GM23338 (cell line): ENCODE results near the gene EREG. TPM values are rescaled to one million over a fixed set of nuclear protein-coding genes. Genes with fewer than 3 reads are reported as not detected.

Source experiments
- ATAC-seq: fragments of 200-7000 bp; cut with Tn5 transposase; 3 replicates; pipeline ENCODE4 v1.9.1; 2020
- DNase-seq: peaks from one replicate; pipeline ENCODE4 v3.0.0-alpha.2; 2015; ENCODE audit warnings: low spot score
- H2AFZ ChIP-seq: fragments of 200-600 bp; sonication (generic); 2 replicates; pipeline ENCODE4 v1.8.0; 2016; ENCODE audit warnings: antibody characterized with exemption, mild to moderate bottlenecking, moderate library complexity
- H3F3A ChIP-seq: fragments of 200-600 bp; sonication (generic); replicated peaks from 2 replicates; pipeline ENCODE4 v1.8.0; 2017; ENCODE audit warnings: antibody characterized with exemption, mixed run types, low read depth
- H3K27ac ChIP-seq: fragments of 200-600 bp; sonication (generic); 2 replicates; pipeline ENCODE4 v1.6.1; 2016; ENCODE audit warnings: low read depth
- H3K27me3 ChIP-seq: fragments of 200-600 bp; sonication (generic); 2 replicates; pipeline ENCODE4 v1.8.0; 2016; ENCODE audit warnings: mild to moderate bottlenecking, mixed run types, moderate library complexity; ENCODE audit not compliant: insufficient read depth
- H3K36me3 ChIP-seq: fragments of 200-600 bp; sonication (generic); 2 replicates; pipeline ENCODE4 v1.8.0; 2016; ENCODE audit warnings: mild to moderate bottlenecking; ENCODE audit not compliant: insufficient read depth
- H3K4me1 ChIP-seq: fragments of 200-600 bp; sonication (generic); 2 replicates; pipeline ENCODE4 v1.8.0; 2016; ENCODE audit warnings: mild to moderate bottlenecking, moderate library complexity; ENCODE audit not compliant: insufficient read depth
- H3K4me2 ChIP-seq: fragments of 200-600 bp; sonication (generic); 2 replicates; pipeline ENCODE4 v1.7.1; 2017; ENCODE audit warnings: mixed run types
- H3K4me3 ChIP-seq: fragments of 200-600 bp; sonication (generic); 2 replicates; pipeline ENCODE4 v1.6.1; 2016; ENCODE audit warnings: mixed run types
- H3K79me2 ChIP-seq: fragments of 200-600 bp; sonication (generic); replicated peaks from 2 replicates; pipeline ENCODE4 v1.8.0; 2017; ENCODE audit warnings: mild to moderate bottlenecking; ENCODE audit not compliant: insufficient read depth
- H3K9me2 ChIP-seq: fragments of 200-600 bp; sonication (generic); 2 replicates; pipeline ENCODE4 v1.8.0; 2017; ENCODE audit not compliant: insufficient read depth
- H4K20me1 ChIP-seq: fragments of 200-600 bp; sonication (generic); replicated peaks from 2 replicates; pipeline ENCODE4 v1.8.0; 2017; ENCODE audit warnings: mild to moderate bottlenecking; ENCODE audit not compliant: insufficient read depth
- H3K27ac Mint-ChIP-seq: 2 replicates; pipeline ENCODE4 v1.8.0; 2020; ENCODE audit warnings: inconsistent platforms, mild to moderate bottlenecking, moderate library complexity, mixed read lengths
- H3K27me3 Mint-ChIP-seq: 3 replicates; pipeline ENCODE4 v1.8.0; 2022; ENCODE audit warnings: low read depth, mild to moderate bottlenecking, moderate library complexity, mixed read lengths, inconsistent platforms; ENCODE audit not compliant: insufficient read depth, poor library complexity
- H3K36me3 Mint-ChIP-seq: 3 replicates; pipeline ENCODE4 v1.8.0; 2021; ENCODE audit warnings: low read depth, mild to moderate bottlenecking, inconsistent platforms, moderate library complexity, mixed read lengths
- H3K4me1 Mint-ChIP-seq: 3 replicates; pipeline ENCODE4 v1.8.0; 2020; ENCODE audit warnings: mild to moderate bottlenecking, inconsistent platforms, mixed read lengths
- H3K4me3 Mint-ChIP-seq: 3 replicates; pipeline ENCODE4 v1.8.0; 2021; ENCODE audit warnings: moderate library complexity, mild to moderate bottlenecking, inconsistent platforms, mixed read lengths
- H3K9me3 Mint-ChIP-seq: 3 replicates; pipeline ENCODE4 v1.8.0; 2020; ENCODE audit warnings: moderate library complexity, mild to moderate bottlenecking, inconsistent platforms, mixed read lengths
- CREB1 ChIP-seq: fragments of 250-450 bp; sonication (Bioruptor Pico); IDR thresholded peaks from 2 replicates; pipeline ENCODE4 v1.5.0; 2020; ENCODE audit warnings: low read depth, mild to moderate bottlenecking, moderate library complexity
- EZH2 ChIP-seq: fragments of 200-600 bp; sonication (generic); IDR thresholded peaks from one replicate; pipeline ENCODE4 v1.8.0; 2017; ENCODE audit warnings: antibody characterized with exemption, mild to moderate bottlenecking, low read depth; ENCODE audit not compliant: unreplicated experiment
- EZH2phosphoT487 ChIP-seq: fragments of 200-600 bp; sonication (generic); IDR thresholded peaks from one replicate; pipeline ENCODE4 v1.8.1; 2018; ENCODE audit warnings: antibody characterized with exemption; ENCODE audit not compliant: unreplicated experiment
- JUNB ChIP-seq: IDR thresholded peaks from one replicate; pipeline ENCODE4 v1.6.1; 2016; ENCODE audit warnings: antibody characterized with exemption; ENCODE audit not compliant: unreplicated experiment
- NANOG ChIP-seq: IDR thresholded peaks from 2 replicates; pipeline ENCODE4 v1.6.1; 2016; ENCODE audit warnings: antibody characterized with exemption, borderline replicate concordance
- POLR2AphosphoS5 ChIP-seq: IDR thresholded peaks from 2 replicates; pipeline ENCODE4 v1.6.1; 2016; ENCODE audit warnings: antibody characterized with exemption, low read depth
- STAT1 ChIP-seq: IDR thresholded peaks from one replicate; pipeline ENCODE4 v1.6.1; 2016; ENCODE audit warnings: antibody characterized with exemption; ENCODE audit not compliant: unreplicated experiment
- ZNF114 ChIP-seq: fragments of 250-450 bp; sonication (Bioruptor Pico); IDR thresholded peaks from 2 replicates; pipeline ENCODE4 v1.5.0; 2020; ENCODE audit warnings: mild to moderate bottlenecking, moderate library complexity
- ZNF331 ChIP-seq: fragments of 250-450 bp; sonication (Bioruptor Pico); IDR thresholded peaks from 2 replicates; pipeline ENCODE4 v1.5.0; 2020; ENCODE audit warnings: low read depth, mild to moderate bottlenecking, moderate library complexity
- polyA plus RNA-seq: library from polyadenylated mRNA; unstranded; fragments of >200 nt; fragmentation: Nextera tagmentation; extraction: Ambion mirVana; gene quantifications from 2 replicates; pipeline ENCODE4 v1.2.1, GENCODE V29; 2016
- total RNA-seq: library from RNA; depleted of rRNA; stranded (reverse); fragments of >200 nt; shearing (Covaris generic); gene quantifications from 2 replicates; pipeline ENCODE4 v1.2.3, GENCODE V29; 2014
- TF ChIP-seq, protein P1 (sequence below): IDR thresholded peaks from one replicate; pipeline ENCODE4 v1.6.1; 2018; ENCODE audit warnings: antibody characterized with exemption; ENCODE audit not compliant: unreplicated experiment
- TF ChIP-seq, protein P2 (sequence below), 2 experiments: fragments of 200-600 bp in 1 of 2; sonication (generic) in 1 of 2; conservative IDR thresholded peaks; 2 replicates each; pipeline versions ENCODE4 v1.5.1 to v1.6.1; 2016 to 2017; ENCODE audit warnings: antibody characterized with exemption in 2 of 2, low read depth in 2 of 2, mild to moderate bottlenecking in 2 of 2, moderate library complexity in 1 of 2
- TF ChIP-seq, protein P3 (sequence below): IDR thresholded peaks from 2 replicates; pipeline ENCODE4 v1.6.1; 2016; ENCODE audit warnings: antibody characterized with exemption

Gene EREG
- total and polyA plus RNA-seq, 2 experiments from 2014 or later = not detected

GRCh38 chr4:74323663-74324062 is 41.3 kb upstream of the EREG start (continued):
- TF ChIP-seq, protein P1, sequence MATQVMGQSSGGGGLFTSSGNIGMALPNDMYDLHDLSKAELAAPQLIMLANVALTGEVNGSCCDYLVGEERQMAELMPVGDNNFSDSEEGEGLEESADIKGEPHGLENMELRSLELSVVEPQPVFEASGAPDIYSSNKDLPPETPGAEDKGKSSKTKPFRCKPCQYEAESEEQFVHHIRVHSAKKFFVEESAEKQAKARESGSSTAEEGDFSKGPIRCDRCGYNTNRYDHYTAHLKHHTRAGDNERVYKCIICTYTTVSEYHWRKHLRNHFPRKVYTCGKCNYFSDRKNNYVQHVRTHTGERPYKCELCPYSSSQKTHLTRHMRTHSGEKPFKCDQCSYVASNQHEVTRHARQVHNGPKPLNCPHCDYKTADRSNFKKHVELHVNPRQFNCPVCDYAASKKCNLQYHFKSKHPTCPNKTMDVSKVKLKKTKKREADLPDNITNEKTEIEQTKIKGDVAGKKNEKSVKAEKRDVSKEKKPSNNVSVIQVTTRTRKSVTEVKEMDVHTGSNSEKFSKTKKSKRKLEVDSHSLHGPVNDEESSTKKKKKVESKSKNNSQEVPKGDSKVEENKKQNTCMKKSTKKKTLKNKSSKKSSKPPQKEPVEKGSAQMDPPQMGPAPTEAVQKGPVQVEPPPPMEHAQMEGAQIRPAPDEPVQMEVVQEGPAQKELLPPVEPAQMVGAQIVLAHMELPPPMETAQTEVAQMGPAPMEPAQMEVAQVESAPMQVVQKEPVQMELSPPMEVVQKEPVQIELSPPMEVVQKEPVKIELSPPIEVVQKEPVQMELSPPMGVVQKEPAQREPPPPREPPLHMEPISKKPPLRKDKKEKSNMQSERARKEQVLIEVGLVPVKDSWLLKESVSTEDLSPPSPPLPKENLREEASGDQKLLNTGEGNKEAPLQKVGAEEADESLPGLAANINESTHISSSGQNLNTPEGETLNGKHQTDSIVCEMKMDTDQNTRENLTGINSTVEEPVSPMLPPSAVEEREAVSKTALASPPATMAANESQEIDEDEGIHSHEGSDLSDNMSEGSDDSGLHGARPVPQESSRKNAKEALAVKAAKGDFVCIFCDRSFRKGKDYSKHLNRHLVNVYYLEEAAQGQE = no peak
- no peak for TF ChIP-seq POLR2AphosphoS5
- no peak for TF ChIP-seq ZNF331 (CRISPR knock-in tag)
- TF ChIP-seq STAT1 = no peak
- TF ChIP-seq, protein P2, sequence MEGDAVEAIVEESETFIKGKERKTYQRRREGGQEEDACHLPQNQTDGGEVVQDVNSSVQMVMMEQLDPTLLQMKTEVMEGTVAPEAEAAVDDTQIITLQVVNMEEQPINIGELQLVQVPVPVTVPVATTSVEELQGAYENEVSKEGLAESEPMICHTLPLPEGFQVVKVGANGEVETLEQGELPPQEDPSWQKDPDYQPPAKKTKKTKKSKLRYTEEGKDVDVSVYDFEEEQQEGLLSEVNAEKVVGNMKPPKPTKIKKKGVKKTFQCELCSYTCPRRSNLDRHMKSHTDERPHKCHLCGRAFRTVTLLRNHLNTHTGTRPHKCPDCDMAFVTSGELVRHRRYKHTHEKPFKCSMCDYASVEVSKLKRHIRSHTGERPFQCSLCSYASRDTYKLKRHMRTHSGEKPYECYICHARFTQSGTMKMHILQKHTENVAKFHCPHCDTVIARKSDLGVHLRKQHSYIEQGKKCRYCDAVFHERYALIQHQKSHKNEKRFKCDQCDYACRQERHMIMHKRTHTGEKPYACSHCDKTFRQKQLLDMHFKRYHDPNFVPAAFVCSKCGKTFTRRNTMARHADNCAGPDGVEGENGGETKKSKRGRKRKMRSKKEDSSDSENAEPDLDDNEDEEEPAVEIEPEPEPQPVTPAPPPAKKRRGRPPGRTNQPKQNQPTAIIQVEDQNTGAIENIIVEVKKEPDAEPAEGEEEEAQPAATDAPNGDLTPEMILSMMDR (conservative IDR thresholded peaks at IDR 0.05; ENCODE audit: low read depth in 2 of 2) = no peak
- no peak for TF ChIP-seq EZH2
- TF ChIP-seq, protein P3, sequence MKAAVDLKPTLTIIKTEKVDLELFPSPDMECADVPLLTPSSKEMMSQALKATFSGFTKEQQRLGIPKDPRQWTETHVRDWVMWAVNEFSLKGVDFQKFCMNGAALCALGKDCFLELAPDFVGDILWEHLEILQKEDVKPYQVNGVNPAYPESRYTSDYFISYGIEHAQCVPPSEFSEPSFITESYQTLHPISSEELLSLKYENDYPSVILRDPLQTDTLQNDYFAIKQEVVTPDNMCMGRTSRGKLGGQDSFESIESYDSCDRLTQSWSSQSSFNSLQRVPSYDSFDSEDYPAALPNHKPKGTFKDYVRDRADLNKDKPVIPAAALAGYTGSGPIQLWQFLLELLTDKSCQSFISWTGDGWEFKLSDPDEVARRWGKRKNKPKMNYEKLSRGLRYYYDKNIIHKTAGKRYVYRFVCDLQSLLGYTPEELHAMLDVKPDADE = no peak
- TF ChIP-seq EZH2phosphoT487 = no peak
- no peak for TF ChIP-seq JUNB
- no peak for TF ChIP-seq CREB1 (CRISPR knock-in tag)
- no peak for TF ChIP-seq ZNF114
- TF ChIP-seq NANOG = no peak

DNA sequence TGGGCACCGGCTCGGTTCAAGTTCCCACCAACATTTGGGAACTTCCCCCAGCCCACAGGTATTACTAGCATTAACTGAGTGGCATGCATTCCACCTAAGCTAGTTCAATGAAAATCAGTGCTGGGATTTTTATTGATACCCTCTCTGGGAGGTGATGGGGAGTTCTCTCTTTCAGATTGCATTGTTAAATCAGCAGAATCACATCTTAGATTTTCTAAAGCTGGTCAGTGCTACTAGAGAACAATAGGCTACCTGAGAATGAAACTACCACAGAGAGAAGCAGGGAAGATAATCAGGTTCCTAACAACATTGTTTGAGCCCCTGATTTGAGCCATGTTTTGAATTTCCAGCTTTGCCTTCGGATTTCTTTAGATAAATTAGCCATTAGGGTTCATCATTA is 40.7 kb upstream of the EREG start:
- no peak overlapping the region for H3K4me3 Mint-ChIP-seq
- peaks cover 16% of the 10 kb centered on the region for H3K4me1 Mint-ChIP-seq
- H3K36me3 Mint-ChIP-seq = no peaks in the 10 kb centered on the region
- no peak for TF ChIP-seq EZH2
- TF ChIP-seq ZNF114 = no peak
- TF ChIP-seq EZH2phosphoT487 = no peak
- TF ChIP-seq, protein P3 = no peak
- TF ChIP-seq, protein P1 = no peak
- Histone ChIP-seq H4K20me1 (no peaks in the 10 kb centered on the region), H3K4me2 (no peak overlapping the region), H2AFZ (no peak overlapping the region; the same call in 1 of the 2 replicates), H3K9me2 (no peaks in the 10 kb centered on the region), H3F3A (no peaks in the 10 kb centered on the region), H3K4me1 (peaks cover 10% of the 10 kb centered on the region; the same call in 1 of the 2 replicates), H3K27ac (no peak overlapping the region), H3K27me3 (no peaks in the 10 kb centered on the region), H3K36me3 (no peaks in the 10 kb centered on the region), H3K79me2 (no peaks in the 10 kb centered on the region), H3K4me3 (no peak overlapping the region)
- no peak overlapping the region for H3K27ac Mint-ChIP-seq
- DNase-seq (no peak), ATAC-seq (no peak)
- H3K9me3 Mint-ChIP-seq = no peaks in the 10 kb centered on the region
- H3K27me3 Mint-ChIP-seq = no peaks in the 10 kb centered on the region
